ENCODE measurements around the gene OTP.

Gene OTP

DNA sequence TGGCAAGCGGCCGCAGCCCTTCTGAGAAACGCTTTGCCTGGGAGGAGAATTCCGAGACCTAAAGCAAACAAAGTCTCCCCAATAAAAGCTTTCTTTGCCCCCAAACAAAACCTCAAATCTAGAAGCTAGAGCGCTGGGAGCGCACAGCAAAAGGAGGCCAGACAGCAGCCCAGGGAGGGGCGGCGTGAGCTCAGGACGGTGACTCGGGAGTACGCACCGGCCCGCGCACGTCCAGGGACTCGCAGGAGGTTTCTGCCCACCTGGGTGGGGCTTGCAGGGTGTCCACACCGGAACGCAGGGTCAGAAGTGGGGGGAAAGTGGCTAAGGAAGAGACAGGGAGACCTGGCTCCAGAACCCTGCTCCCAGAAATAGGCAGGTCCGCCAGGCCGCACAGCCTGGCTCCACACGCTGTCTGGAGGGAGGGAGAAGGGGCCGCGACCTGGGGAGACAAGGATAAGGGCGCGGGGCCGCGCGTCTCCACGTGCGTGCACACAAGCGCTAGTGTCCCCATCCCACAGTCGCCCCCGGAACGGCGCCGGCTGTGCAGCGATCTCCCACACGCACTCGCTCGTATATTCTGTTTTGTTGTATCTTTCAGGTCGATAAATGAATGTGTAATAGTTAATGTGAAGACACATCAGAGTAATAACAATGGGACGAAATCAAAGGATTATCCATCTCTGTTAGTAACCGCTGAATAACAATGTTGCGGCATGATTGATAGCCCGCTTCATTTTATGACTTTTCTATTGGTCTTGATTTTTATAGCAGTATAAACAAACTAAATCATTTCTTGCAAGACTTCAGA lies 2.3 kb upstream of the OTP start:
- no peak for DNase-seq (ENCODE audit: low spot score)

DNA sequence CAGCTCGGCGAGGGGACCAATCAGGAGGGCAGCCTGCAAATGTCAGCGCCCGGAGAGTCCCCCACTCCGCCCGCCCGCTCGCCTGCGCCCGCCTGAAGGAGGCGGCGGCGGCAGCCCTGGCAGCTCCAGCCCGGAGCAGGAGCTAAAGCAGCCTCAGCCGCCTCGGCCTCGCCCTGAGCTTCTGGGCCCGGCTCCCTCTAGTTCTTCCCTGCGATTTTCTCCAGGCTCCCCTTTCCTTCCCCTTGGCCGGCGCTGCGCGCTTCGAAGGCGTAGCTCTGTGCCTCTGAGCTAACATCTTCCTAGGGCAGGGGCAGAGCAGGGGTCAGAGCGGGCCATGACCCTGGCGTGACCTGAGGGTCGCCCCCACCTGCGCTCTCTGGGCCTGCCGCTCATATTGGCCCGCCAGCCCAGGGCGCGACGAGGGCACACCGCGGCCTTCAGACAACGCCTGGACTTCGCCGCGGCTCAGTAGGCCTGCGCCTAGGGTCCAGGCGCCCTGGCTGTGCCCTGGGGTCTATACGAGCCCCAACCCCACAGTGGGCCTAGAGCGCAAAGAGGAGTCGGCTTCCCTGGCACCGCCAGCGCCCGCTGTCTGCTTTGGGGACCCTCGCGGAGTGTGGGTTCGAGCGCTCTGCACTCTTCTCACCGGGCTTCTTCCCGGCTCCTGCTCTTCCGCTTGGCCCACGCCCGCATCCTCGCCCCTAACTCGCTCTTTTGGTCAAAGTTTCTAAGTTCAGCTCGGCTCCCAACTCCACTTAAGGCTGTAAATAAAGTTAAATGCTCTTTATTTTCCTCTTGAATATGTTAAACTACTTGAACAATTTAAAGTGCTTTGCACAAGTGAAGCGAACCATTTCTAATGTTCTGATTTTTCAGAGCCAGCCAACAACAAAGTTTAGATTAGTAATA lies 504 bp upstream of the OTP start:
- no peak for DNase-seq (ENCODE audit: low spot score)

DNA sequence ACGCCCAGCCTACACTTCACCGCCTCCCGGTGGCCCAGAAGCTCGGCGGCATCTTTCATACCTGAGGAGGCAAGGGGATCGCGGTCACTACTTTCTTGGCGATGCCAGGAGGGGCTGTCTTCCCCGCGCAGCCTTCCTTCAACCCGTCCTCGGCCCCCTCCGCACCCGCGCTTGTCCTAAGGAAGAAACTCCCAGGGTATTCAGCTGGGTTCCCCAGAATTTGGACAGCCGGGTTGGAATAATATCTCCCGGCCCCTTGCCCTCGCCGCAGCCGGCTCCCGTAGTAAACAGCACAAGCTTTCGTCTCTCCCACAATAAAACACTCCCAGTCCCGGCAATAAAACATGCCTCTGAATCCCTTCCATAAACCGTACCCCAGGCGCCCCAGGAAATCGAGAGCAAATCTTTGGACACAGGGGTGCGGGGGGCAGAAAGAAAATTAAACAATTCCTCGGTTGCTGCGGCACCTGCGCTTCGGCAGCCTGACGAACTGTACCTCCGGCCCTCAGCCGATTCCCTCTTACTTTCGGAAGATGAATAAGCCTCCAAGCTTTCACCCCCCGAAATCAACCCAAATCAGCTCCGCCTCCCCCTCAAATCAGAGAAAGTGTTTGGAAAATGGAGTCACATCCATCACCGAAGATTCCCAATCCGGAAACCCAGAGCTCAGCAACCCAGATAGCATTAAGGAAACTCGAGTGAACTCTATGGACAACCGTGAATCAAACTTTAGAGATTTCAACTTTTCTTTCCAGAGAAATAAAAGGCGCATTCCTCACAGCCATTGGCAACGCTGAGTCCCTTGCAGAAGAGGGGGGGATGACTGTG lies 1.1 kb downstream of the OTP start:
- DNase-seq (ENCODE audit: low spot score) = no peak

DNA sequence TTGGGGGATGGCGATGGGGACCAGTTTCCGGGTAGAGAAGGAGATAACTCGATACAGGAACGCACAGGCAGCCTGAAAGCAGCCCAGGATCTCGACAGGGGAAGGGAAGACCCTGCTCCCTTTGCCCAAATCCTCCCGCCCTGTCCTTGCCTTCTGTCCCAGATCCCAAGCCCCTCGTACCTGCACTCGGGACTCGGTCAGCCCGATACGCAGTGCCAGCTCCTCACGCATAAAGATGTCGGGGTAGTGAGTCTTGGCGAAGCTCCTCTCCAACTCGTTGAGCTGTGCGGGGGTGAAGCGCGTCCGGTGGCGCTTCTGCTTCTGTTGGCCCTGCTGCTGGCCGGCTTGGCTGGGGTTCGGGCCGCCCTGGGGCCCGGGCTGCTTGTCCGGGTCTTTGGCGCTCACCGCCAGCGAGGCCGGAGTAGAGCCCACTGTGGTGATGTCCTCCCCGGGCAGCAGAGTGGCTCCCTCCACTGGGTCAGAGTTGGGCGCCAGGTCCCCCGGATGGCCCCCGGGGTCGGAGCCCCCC lies 1.8 kb downstream of the OTP start:
- DNase-seq (ENCODE audit: low spot score) = no peak

DNA sequence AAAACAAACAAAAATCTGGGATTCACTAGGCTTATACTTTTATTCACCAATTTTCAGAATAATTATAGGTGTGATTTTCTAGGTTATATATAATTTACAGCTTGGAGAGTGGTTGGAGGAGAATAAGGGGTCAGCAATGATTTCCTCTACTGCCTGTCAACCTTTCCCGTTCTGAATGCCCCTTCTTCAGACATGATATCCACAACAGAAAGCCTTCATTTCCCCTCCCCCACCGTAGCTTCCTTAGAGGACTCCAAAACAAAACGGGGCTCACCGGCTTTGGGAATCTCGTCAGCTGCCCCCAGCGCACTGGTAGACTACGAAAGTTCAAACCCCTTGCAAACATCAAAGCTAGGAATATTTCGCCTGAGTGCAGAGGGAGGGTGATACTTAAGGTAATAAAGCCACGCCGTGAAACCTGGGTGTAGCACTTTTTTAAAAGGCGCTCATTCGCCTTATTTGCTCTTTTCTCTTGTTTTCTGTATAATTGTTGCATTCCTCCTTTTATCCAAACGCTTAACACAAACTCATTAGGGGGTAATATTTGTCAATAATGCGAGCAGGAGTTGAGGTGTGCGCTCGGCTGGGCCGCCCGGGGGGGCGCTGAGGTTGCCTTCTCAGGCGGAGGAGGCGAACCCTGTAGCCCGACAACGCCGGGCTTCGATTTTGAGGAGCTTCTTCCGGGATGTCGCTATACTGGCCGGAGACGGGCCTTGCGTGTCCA lies 2.4 kb downstream of the OTP start:
- no peak for DNase-seq (ENCODE audit: low spot score)

DNA sequence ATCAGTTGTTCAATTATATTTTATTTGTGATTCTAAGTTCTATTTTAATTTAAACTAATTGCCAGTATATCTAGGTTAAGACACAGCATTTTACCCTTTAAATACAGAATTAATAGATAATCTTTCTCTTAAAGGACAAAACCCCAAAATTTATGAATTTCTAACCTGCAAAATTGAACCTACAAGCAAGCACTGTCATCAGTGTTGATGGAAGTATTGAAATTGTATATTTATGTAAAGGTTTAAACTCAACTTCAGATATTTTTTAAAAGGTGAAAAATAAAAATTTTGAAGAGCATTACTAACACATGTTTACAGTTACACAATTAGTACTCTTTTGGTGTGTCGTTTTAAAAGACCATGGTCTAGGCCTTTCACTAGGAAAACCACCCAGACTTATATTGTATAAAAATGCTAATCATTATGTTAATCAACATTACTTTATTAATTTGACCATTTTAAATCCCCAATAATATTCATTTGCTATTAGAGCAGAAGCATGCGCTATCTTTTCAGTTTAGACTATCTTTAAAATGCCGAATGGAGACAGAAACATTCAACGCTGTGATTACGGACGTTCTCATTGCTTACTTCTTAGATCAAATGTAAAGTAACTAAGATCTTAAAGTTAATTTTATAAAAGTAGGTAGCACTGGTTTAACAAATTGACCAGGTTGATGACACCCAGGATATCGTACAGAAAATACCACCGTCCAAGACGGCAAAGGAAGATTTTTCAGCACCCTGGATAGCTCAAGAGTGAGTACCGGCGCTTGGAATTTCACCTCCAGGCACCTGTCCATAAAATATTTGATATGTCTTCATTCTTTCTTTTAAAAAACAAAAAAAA lies 3.2 kb downstream of the OTP start:
- no peak for DNase-seq (ENCODE audit: low spot score)

DNA sequence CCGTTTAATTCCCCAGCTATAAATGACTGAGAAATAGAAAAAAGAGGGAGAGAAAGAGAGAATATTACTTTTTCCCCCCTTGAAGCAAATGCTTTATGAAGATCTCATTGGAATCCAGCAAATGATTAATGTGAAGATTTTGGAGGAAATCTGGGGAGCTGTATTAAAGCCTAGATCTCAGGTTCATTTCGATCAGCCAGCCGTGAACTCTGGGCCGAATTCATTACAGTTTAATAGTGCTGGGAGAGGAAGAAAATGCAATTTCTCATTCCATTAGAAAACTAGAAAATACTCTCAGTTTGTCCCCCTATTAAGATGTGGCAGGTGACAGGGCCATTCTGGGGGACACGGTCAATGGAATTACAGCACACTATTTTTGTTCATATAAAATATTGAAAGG lies 4.8 kb downstream of the OTP start:
- no peak for DNase-seq (ENCODE audit: low spot score)

DNA sequence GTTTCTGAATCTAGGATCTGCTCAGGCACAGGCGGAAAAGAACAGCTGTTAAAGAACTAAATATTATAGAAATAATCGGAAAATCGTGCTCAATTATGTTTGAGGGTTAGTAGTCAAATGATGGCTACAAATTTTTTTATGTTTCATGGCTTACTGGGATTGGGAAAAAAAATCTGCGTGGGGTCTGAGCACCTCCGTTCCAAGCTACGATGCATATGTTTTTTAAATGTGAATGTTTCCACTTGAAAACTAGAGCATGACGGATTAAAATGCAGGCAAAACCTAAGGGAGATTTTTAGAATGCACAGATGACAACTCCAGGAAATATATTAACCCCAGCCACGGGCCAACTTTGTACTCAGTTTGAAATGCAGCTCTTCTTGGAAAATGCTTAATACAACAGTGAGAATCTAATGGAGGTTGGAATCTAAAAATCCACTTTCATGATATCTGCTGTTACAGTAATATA lies 5.3 kb downstream of the OTP start:
- no peak for DNase-seq (ENCODE audit: low spot score)

DNA sequence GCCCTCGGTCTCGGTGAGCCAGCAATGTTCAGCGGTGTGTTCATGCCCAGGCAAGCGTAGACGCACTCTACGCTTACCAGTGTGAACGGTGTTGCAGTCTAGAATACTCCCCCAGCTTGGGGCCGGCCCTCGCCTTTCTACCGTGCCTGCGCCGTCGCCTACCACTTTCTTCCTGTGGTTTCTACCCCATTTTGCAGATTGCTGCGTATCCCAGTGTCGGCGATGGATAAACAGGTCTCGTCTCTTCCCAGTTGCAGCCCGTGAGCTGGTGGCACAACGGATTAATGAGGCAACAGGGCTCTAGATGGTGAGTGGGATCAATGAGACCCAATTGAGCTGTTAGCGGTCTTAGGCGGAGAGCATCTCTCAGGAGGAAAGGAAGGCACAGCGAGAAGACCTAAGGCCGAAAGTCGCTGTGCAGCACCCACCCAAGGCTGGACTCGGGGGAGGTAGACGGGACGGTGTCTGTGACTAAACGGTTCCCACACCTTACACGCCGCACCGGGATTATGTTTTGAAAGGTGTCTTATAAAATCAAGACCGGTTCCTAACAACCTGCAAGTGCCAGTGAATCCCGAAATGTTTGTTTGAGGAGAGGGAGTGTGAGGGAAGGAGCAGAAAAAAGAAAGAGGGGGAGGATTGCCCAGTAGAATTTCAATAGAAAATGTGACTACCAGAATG lies 5.8 kb downstream of the OTP start:
- no peak for DNase-seq (ENCODE audit: low spot score)

DNA sequence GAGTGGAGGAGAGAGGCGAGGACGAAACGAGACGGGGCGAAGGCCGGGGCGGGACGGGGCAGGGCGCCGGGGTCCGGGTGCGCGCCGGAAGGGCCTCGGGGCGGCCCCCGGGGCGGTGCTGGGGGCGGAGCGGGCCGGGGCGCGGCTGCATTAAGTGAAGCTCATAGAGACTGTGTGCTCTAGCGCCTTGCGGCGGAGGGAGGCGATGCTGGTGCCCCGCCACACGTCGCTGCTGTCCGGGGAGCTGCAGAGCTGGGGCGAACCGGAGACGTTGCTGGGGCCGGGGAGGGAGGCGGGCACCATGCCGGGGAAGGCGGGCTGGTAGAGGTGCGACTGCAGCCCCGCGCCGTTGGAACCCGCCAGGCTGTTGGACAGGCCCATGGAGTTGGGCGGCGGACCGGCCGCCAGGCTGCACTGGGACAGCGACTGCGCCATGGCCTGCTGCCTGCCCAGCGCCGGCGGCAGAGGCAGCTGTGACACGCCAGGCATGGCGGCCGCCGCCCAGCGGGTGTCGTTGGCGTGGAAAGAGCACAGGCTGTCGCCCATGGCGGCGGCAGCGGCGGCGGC lies 8.3 kb downstream of the OTP start:
- no peak for DNase-seq (ENCODE audit: low spot score)

DNA sequence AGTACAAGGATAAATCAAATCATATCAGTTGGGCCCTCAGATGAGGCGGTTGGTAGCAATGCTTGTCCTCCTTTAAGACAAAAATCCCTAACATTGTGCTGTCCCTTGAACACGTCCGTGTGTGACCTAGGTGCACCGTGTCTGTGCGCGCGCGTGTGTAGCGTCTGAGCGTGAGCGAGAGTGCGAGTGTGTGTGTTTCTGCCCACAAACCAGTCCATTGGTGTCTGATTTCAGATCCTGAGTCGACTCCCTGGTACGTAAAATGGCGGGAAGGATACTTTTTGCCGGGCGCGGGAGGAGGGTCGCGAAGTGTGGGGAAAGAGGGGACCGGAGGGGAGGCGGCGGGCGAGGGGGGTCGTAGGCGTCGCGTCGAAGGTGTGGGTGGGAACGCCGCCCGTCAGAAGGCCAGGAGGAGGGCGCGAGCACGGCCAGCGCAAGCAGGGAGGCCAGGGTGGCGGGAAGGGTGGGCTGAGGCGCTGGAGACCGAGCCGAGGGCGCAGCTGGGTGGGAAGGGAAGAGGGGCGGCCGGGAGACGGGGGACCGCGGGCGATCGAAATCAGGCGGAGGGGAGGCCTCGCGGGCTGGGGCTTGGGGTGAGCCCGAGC lies 8.9 kb downstream of the OTP start:
- DNase-seq (ENCODE audit: low spot score) = no peak

DNA sequence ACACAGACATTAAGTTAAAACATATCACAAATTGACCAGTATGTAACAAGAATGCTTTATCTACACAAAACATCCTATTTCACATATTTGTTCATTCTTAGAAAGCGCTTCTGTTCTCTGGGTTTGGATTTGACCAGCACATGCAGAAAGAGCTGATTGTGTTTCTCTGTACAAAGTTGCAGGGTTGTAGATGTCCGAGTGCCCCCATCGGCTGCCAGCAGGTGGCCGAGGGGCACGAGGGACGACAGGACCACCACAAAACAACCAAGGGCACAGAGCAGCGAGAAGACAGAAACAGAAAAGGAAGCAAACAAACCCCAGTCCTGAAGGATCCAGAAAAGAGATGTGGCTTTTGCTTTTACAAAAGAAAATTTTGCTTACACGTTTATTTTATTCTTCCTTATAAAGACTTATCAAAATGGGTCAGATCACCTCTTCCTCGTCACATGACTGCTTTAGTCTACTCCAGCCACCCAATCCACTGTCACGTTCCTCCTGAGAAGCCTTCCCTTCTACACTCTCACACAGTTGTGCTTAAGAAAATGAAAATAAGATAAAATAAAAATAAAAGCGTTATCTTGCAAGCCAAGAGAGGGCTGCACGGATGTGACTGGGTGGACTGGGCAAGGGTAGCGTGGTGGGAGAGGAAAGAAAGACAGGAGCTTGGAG lies 9.5 kb downstream of the OTP start:
- no peak for DNase-seq (ENCODE audit: low spot score)

DNA sequence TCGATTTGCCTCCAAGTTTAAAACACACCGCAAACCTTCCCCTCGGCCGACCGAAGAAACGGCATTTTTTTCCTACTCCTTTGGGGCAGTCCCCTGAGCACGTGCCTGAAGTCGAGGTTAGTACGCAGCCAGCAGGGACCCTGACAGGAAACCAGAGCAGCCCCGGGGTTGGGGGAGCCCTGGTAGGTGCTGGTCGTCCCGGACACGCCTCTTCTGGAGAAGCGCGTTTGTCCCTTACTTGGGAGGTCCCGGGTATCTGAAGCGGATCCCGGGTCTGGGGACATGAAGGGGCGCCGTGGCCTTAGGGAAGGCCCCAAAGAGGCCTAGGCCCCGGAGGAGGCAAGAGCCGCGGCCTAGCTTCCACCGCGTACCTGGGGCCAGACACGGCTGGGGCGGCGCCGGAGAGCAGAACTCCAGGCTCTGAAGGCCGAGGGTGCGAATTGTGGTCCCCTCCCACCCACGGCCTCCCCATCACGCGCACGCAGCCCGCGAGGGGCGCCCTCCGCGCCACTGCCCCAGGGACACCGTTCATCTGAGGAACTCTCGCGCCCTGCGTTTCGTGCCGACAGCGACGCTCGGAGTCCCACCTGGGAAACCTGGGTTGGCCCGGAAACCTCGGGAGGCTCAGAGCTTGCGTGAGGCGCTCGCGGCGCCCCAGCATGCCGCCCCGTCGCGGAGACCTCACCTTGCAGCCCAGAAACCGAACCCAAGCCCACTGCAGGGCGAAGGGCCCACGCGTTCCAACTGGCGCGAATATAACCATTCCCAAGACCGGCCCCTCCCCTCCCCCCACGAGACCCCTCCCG lies 10.4 kb downstream of the OTP start:
- DNase-seq (ENCODE audit: low spot score) = no peak

DNA sequence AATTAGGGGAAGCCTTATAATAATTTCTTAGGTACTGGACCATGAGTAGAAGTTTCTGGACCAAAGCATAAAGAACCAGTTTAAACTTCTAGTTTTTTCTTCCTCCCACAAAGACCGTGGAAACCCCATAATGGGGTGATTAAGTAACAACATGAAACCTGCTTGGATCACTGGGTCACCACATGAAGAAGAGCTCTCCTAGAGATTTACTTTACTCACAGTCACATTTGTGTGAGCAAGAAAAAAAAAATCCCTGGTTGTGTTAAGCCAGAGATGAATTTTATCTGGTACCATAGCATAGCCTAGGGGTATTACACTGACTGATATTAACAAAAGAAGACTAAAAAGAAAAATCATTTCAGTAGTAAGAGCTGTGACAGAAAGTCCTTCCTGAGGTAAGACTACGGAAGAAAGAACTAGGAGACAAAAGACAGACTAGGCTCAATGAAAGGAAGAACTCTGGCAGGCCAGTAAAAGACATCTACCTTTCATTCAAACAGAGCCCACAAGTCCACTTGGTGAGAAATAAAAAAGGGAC lies 15.2 kb downstream of the OTP start:
- DNase-seq (ENCODE audit: low spot score) = no peak

DNA sequence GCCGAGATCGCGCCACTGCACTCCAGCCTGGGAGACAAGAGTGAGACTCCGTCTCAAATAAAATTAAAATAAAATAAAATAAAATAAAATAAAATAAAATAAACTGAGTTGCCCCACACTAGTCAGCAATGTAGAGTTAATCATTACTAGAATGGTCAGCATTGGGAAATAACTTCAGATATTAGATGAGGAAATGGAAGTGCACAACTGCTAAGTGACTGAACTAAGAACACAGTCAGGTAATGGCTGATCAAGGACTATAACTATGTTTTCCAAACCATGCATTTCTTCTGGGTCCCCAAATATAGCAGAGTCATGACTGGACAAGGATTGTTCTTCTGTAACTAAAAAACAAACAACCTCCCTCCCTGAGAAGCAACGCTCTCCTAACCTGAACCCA lies 17.1 kb downstream of the OTP start:
- no peak for DNase-seq (ENCODE audit: low spot score)

DNA sequence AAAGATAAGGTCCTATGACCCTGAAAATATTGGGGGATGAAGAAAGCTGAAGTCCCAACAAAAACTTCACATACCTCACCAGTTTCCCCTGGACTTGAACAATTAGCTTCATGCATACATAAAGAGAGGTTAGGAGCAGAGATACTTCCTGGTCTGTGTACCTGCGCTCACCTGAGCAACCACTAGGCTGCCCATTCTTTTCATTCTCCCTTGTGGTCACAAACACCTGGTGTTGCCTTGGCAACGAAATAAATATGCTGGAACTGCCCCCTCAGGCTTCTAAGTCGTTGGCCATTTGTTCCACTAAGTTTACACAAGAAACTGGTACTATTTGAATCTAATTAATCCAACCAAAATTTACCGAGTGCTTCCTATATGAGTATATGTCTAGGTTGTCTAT lies 18.1 kb downstream of the OTP start:
- no peak for DNase-seq (ENCODE audit: low spot score)

DNA sequence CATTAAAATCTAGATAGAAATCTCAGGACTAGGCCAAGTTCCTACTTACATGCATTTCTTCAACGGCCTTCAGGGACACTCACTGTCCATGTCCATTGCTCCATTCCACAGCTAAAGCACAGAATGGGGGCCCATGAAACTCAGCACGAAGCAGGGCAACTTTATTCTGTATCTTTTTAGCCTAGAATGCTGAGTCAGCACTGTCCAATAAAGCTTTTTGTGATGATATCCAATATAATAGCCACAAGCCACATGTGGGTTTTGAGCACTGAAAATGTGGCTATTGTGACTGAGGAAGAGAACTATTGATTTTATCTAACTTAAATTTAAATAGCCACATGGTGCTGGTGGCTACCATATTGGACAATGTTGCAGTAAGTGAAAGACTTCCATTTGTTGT lies 21.6 kb downstream of the OTP start:
- no peak for DNase-seq (ENCODE audit: low spot score)
